ENCODE results near the gene WDR73.
A peak's percentile ranks its signal among the peaks of the same experiment; 100 is the strongest.
"Not testable (repeated sequence)": the region's sequence is repeated elsewhere in the genome, so short reads cannot be mapped to it uniquely, and the experiment has no call there.

Gene WDR73

GRCh38 chr15:84653910-84654688 lies at the start of gene WDR73:
Gene WDR73, minus strand, starts transcription at chr15:84654283. Its CDS starts 9 bp downstream, at chr15:84654274.
- peak; percentile 95 for DNase-seq (ENCODE audit: low read depth)

GRCh38 chr15:84703808-84704207 lies 49.7 kb upstream of the WDR73 start:
- no peak for DNase-seq (ENCODE audit: low read depth)

GRCh38 chr15:84702961-84703482 lies 48.9 kb upstream of the WDR73 start:
- no peak for DNase-seq (ENCODE audit: low read depth)

GRCh38 chr15:84699538-84700191 lies 45.6 kb upstream of the WDR73 start:
- DNase-seq (ENCODE audit: low read depth) = no peak

- no peak for DNase-seq (ENCODE audit: low read depth)
Measured at GRCh38 chr15:84697236-84697990, 43.3 kb upstream of the WDR73 start.

- no peak for DNase-seq (ENCODE audit: low read depth)
Measured at GRCh38 chr15:84696757-84697156, 42.7 kb upstream of the WDR73 start.

GRCh38 chr15:84690342-84690741 lies 36.3 kb upstream of the WDR73 start:
- no peak for DNase-seq (ENCODE audit: low read depth)

- DNase-seq (ENCODE audit: low read depth) = no peak
Measured at GRCh38 chr15:84689858-84690257, 35.8 kb upstream of the WDR73 start.

GRCh38 chr15:84686446-84686845 lies 32.4 kb upstream of the WDR73 start:
- not testable (repeated sequence) for DNase-seq (ENCODE audit: low read depth)

- DNase-seq (ENCODE audit: low read depth) = no peak
Measured at GRCh38 chr15:84685304-84685703, 31.2 kb upstream of the WDR73 start.

- DNase-seq (ENCODE audit: low read depth) = no peak
Measured at GRCh38 chr15:84684092-84684491, 30.0 kb upstream of the WDR73 start.

GRCh38 chr15:84681831-84682230 lies 27.7 kb upstream of the WDR73 start:
- no peak for DNase-seq (ENCODE audit: low read depth)

- DNase-seq (ENCODE audit: low read depth) = no peak
Measured at GRCh38 chr15:84671211-84671610, 17.1 kb upstream of the WDR73 start.

- no peak for DNase-seq (ENCODE audit: low read depth)
Measured at GRCh38 chr15:84669726-84670125, 15.6 kb upstream of the WDR73 start.

GRCh38 chr15:84668221-84668982 lies 14.3 kb upstream of the WDR73 start:
- DNase-seq (ENCODE audit: low read depth) = no peak

- no peak for DNase-seq (ENCODE audit: low read depth)
Measured at GRCh38 chr15:84666373-84666772, 12.3 kb upstream of the WDR73 start.

- DNase-seq (ENCODE audit: low read depth) = no peak
Measured at GRCh38 chr15:84661001-84661400, 6.9 kb upstream of the WDR73 start.

- DNase-seq (ENCODE audit: low read depth) = no peak
Measured at GRCh38 chr15:84659904-84660781, 6.1 kb upstream of the WDR73 start.

GRCh38 chr15:84658788-84659411 lies 4.8 kb upstream of the WDR73 start:
- no peak for DNase-seq (ENCODE audit: low read depth)

GRCh38 chr15:84658080-84658787 lies 4.2 kb upstream of the WDR73 start, which contains the start of gene NMB:
Gene NMB, minus strand, starts transcription at chr15:84658199. Its CDS starts 47 bp downstream, at chr15:84658152.
- DNase-seq (ENCODE audit: low read depth) = peak; percentile 74
